ENCODE measurements around the gene FPR1.

Gene FPR1

GRCh38 chr19:51735759-51736449, 15.8 kb downstream of the FPR1 start:
- DNase-seq, result peak; percentile 99

GRCh38 chr19:51733742-51734522, 17.7 kb downstream of the FPR1 start:
- DNase-seq, result no peak

GRCh38 chr19:51729781-51730180, 21.9 kb downstream of the FPR1 start:
- no peak for DNase-seq

GRCh38 chr19:51727349-51727880, 24.3 kb downstream of the FPR1 start:
- no peak for DNase-seq

- DNase-seq, result peak; percentile 44
Measured at GRCh38 chr19:51726049-51726448, 25.6 kb downstream of the FPR1 start.

GRCh38 chr19:51724543-51724942, 27.1 kb downstream of the FPR1 start:
- no peak for DNase-seq

- no peak for DNase-seq
Measured at GRCh38 chr19:51722492-51722891, 29.2 kb downstream of the FPR1 start.

GRCh38 chr19:51721905-51722304, 29.8 kb downstream of the FPR1 start:
- DNase-seq, result no peak

- no peak for DNase-seq
Measured at GRCh38 chr19:51719251-51719988, 32.3 kb downstream of the FPR1 start.

- DNase-seq, result no peak
Measured at GRCh38 chr19:51716925-51717324, 34.8 kb downstream of the FPR1 start.

GRCh38 chr19:51715850-51716249, 35.8 kb downstream of the FPR1 start:
- DNase-seq, result no peak

- DNase-seq, result peak; percentile 67
Measured at GRCh38 chr19:51714848-51715247, 36.8 kb downstream of the FPR1 start.

GRCh38 chr19:51713319-51714285, 38.1 kb downstream of the FPR1 start:
- no peak for DNase-seq

- no peak for DNase-seq
Measured at GRCh38 chr19:51712461-51713081, 39.1 kb downstream of the FPR1 start.

- DNase-seq, result no peak
Measured at GRCh38 chr19:51711702-51712101, 40.0 kb downstream of the FPR1 start.

- DNase-seq, result no peak
Measured at GRCh38 chr19:51710163-51710562, 41.5 kb downstream of the FPR1 start.

GRCh38 chr19:51709575-51709974, 42.1 kb downstream of the FPR1 start:
- no peak for DNase-seq

- DNase-seq, result no peak
Measured at GRCh38 chr19:51708811-51709210, 42.9 kb downstream of the FPR1 start.

GRCh38 chr19:51706885-51707284, 44.8 kb downstream of the FPR1 start:
- no peak for DNase-seq

- no peak for DNase-seq
Measured at GRCh38 chr19:51706296-51706695, 45.4 kb downstream of the FPR1 start.

- no peak for DNase-seq
Measured at GRCh38 chr19:51704626-51705025, 47.1 kb downstream of the FPR1 start.
